Hepatocyte (in vitro differentiated cells): Measurements from ENCODE around the gene CDK6.

ENCODE experiments used
- EZH2 ChIP-seq: fragments of 200-600 bp; sonication (generic); IDR thresholded peaks from 2 replicates; pipeline ENCODE4 v1.6.1; 2016; ENCODE audit warnings: antibody characterized with exemption, mild to moderate bottlenecking, borderline replicate concordance
- TF ChIP-seq, protein P1 (sequence below): fragments of 200-600 bp; sonication (generic); IDR thresholded peaks from 2 replicates; pipeline ENCODE4 v1.5.1; 2016; ENCODE audit warnings: antibody characterized with exemption, mild to moderate bottlenecking; ENCODE audit not compliant: poor library complexity

DNA sequence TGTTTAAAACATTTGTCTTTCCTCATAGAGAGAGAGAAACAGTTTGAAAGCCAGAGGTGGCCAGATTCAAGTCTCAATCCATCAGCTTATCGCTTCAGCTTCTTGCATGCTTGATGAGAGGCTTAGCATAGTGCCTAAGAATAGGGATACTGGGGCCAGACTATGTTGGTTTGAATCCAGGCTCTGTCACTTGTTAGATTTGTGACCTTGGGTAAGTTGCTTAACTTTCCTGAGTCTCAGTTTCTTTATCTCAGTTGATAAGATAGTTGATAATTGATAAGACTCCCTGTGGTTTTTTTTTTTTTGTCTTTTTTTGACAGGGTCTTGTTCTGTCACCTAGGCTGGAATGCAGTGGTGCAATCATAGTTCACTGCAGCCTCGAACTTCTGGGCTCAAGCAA is 12.1 kb upstream of the CDK6 start:
- no peak for TF ChIP-seq EZH2
- TF ChIP-seq, protein P1, sequence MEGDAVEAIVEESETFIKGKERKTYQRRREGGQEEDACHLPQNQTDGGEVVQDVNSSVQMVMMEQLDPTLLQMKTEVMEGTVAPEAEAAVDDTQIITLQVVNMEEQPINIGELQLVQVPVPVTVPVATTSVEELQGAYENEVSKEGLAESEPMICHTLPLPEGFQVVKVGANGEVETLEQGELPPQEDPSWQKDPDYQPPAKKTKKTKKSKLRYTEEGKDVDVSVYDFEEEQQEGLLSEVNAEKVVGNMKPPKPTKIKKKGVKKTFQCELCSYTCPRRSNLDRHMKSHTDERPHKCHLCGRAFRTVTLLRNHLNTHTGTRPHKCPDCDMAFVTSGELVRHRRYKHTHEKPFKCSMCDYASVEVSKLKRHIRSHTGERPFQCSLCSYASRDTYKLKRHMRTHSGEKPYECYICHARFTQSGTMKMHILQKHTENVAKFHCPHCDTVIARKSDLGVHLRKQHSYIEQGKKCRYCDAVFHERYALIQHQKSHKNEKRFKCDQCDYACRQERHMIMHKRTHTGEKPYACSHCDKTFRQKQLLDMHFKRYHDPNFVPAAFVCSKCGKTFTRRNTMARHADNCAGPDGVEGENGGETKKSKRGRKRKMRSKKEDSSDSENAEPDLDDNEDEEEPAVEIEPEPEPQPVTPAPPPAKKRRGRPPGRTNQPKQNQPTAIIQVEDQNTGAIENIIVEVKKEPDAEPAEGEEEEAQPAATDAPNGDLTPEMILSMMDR, result no peak
